GM19468 (cell line): ENCODE data around the gene GPR82.
"Not testable (repeated sequence)": the region's sequence is repeated elsewhere in the genome, so short reads cannot be mapped to it uniquely, and the experiment has no call there.

Experiments used
- ATAC-seq: cut with Tn5 transposase; IDR thresholded peaks from one replicate; pipeline ENCODE4 v1.9.1; 2021; ENCODE audit warnings: mild to moderate bottlenecking, moderate library complexity, moderate number of reproducible peaks; ENCODE audit not compliant: unreplicated experiment; ENCODE audit errors: extremely low read depth

The GPR82 gene, protein sequence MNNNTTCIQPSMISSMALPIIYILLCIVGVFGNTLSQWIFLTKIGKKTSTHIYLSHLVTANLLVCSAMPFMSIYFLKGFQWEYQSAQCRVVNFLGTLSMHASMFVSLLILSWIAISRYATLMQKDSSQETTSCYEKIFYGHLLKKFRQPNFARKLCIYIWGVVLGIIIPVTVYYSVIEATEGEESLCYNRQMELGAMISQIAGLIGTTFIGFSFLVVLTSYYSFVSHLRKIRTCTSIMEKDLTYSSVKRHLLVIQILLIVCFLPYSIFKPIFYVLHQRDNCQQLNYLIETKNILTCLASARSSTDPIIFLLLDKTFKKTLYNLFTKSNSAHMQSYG

DNA sequence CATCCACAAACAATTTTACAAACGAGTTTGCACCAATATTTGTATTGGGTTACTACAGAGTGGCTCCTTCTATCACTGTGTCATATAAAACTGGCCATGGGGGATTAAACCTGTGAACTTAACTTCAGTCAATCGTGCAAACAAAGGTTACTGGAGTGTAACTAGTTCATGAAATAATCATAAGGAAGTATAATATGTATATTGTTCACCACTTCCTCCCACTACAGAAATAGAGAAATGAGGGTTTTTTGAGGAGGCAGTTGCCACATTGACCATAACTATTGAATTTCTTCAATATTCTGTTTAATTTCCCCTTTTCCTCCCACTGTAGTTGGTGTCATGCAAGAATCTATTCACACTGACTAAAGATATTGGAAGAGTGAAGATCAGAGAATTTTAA, at the start of gene GPR82:
Gene GPR82 (plus strand): TSS at position 356 of the 400 bp plus-strand sequence. CDS start 2,846 bp downstream, outside the sequence.
- ATAC-seq = no peak

DNA sequence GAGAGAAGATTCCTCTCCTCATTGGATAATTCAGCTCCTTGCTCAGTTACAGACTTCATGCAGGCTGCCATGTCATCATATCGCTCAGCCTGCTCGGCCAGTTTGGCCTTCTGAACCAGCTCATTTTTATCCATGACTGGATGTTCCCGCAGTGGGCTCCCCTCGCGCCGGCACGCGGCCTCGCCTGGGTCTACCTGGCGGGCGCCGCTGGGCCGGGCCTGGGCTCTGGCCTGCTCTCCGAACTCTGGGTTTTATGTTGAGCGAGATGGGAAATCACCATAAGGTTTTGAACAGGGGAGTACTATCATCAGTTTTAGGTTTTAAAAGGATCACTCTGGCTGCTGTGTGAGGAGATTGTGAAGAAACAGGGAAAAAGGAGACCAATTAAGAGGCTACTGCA, 47.6 kb upstream of the GPR82 start:
- not testable (repeated sequence) for ATAC-seq

DNA sequence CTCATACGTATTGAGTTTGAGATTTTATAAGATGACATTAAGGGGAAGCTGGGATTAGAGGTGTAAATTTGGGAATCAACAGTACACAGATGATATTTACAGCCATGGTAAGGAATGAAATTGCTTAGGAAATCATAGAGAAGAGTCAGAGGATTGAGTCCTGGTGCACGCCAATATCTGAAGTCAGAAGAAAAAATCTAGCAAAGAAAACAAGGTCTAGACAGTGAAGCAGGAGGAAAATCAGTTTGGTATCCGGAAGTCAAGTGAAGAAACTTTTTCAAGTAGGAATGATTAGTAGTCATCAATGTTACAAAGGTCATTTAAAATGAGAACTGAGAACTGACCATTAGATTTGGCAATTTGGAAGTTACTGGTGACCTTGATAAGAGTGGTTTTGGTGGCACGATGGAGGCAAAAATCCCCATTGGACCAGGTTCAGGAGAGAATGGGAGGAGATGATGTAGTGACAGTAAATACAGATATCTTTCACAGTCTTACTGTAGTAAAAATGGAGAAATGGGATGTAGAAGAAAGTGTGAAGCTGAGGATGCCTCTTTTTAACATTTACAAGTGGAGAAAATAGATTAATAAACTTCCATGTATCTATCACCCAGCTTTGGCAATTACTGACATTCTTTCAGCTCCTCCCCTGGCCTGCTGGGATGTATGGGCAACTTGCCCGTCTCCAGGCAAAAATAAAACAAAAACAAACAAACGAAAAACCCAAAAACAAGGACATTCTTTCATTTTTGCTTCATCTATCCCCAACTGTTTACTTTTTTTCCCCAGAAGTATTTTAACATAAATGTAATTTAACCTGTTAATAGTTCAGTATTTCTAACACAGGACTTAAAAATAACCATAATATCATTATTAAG, 46.6 kb upstream of the GPR82 start:
- no peak for ATAC-seq

DNA sequence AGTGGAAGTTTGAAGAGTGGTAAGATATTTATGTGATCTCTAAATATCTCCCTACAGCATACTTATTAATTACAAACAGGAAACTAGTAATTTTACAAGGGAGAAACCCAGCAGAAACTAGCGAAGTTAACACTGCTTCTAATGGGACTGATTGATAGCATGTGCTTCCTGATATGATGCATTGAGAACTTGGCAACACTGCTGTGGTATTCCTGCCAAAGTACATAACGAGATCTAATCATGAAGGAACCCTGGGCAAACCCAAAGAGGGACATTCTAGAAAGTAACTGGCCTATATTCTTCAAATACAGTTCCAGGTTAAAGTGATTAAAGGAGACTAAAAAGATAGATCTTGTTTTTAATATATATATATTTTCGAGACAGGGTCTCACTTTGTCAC, 39.8 kb upstream of the GPR82 start:
- ATAC-seq = no peak

DNA sequence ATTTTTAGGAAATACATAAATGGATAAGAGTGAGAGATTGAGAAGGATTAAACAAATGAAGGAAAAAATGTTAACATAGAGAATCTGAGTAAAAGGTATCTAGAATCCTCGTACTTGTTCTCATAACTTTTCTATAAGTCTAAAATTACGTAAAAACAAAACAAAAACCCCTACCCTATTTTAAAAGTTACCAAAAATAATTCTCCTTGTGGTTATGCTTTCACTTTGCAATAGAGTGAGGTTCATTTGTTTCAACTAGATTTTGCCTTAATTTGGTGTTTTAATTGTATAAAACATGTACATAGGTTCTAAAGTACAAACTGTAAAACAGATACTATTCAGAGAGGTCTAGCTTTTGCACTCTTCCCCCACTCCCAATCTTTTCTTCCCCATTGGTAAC, 39.0 kb upstream of the GPR82 start:
- no peak for ATAC-seq

DNA sequence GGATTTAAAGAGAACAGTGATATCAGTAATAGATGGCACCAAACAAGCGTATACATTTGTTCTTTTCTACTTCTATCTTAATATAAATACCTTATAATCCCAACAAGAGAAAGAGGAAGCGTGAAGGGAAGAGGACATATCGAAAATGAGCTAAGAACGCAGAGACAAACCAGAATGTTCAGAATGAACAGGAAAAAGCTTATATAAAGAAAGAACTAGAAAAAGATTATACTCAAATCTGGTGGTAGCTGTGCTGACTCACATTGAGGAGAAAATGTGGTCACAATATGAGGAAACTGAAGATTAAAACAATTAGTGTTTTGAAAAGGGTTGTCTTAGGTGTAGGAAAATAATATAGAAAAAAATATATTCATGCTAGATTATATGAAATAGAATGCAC, 37.2 kb upstream of the GPR82 start:
- ATAC-seq = no peak

DNA sequence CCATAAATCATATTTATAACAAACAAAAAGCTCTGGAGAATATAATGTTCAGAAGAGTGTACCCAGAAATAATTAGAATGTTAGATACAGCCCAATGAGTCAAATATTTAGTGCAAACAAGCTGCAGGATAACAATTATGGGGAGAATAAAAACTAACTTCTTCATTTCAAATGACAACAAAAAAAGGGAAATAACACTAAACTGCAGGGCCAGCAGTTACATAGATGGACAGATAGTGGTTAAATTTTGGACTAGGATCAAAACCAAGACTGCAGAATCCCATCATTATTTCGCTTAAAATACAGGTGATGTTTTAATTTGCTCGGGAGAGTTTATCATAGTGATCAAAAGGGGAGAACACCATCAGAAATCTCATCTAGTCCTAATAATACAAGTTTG, 35.8 kb upstream of the GPR82 start:
- ATAC-seq = no peak

DNA sequence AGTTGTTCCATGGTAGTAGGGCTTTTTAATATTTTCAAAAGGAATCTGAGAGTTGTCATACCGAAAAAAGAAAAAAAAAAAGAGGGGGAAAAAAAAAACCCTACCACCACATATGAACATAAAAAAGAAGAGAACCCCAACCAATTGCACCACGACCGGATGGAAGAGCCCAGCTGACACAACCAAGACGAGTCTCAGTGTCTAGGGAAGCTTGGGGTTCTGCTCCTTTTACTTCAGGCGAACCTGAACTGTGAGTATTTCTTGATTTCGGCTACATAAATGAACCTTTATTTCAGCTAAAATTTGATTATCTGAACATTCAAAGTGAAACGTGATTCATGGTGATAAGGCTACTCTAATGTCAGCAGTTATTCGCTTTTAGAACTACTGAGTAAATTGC, 35.1 kb upstream of the GPR82 start, which contains the start of gene GPR34:
Gene GPR34 (plus strand): TSS at position 139 of the 400 bp plus-strand sequence. CDS start 6,661 bp downstream, outside the sequence.
- ATAC-seq = no peak

DNA sequence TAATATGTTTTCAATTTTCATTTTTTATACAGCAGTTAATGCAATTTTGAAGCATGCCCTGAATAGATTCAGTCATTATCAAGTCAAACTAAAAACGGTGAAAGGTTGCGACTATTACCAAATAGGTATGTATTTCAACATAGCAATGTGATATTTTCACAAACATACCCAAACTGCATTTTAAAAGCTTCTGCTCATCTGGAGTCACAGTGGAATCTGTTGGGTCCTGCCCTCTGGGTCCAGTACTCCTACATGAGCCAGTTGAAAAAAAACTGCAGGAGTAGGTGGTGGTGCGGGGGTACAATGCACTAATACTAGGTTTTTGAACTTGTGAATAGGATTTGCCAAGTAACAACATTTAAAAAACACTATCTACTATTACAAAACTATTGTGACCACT, 34.3 kb upstream of the GPR82 start:
- no peak for ATAC-seq

DNA sequence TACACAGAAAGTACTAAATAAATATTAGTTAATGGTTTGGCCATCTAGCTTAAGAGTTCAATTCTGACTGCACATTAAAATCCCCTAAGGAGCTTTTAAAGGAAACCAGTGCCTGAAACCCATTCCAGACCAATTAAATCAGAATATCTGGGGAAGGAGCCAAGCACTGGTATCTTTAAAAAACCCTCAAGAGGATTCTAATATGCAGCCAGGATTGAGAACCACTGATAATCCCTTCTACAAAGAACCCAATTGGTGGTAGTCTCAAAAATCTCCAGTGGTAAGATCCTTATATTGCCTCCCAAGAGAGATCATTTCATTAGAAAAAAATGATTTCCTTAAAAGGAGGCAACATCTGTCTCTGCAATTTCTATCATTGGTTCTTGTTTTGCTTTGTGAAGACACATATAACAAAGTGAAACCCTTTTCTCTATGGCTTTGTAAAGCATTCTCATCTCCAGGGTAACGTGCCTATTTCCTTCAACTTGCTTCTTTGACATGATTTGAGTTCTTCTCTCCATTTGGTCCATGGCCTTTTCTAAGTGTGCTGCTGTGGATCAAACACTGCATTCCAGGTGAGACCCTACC, 31.7 kb upstream of the GPR82 start:
- ATAC-seq = no peak

DNA sequence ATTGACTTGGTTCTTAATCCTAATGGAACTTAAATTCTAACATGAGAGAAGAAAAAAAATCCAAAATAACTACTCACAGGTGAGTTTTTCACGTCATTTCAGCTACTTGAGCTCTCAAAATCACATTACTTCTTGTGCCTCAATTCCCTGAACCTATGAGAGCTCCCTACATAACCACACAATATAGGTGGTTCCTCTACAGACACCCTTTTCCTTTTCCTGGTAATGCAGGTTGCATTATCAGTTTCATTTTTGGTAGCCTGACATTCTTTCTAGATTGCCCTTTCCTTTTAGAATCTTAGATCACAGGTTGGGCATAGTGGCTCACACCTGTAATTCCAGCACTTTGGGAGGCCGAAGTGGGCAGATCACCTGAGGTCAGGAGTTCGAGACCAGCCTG, 31.0 kb upstream of the GPR82 start:
- no peak for ATAC-seq

DNA sequence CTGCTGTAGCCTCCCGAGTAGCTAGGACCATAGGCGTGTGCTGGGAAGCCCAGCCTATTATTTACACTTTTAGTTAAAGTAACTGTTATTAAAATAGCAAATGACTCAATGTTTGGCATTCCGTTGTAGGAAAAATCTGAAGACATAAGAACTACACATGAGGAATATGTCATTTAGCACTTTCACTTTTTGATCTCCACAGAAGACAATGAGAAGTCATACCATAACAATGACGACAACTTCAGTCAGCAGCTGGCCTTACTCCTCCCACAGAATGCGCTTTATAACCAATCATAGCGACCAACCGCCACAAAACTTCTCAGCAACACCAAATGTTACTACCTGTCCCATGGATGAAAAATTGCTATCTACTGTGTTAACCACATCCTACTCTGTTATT, 28.6 kb upstream of the GPR82 start:
- ATAC-seq = no peak

DNA sequence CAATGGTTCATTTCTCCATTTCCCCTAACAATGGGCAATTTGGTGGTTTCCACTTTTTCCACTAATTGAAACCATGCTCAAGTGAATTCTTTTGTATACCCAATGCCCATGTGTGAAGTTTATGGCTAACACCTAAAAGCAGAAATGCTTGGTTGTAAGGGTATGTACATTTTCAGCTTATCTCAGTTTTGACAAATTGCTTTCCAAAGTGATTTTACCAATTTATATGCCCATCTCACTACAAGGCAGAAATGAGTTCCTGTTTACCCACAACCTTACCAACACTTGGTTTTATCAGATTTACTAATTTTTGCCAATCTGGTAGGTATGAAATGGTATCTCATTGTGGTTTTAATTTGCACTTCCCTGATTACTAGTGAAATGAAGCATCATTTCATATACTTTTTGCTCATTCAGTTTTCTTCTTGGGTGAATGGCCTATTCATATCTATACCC, 20.4 kb upstream of the GPR82 start:
- ATAC-seq = no peak

DNA sequence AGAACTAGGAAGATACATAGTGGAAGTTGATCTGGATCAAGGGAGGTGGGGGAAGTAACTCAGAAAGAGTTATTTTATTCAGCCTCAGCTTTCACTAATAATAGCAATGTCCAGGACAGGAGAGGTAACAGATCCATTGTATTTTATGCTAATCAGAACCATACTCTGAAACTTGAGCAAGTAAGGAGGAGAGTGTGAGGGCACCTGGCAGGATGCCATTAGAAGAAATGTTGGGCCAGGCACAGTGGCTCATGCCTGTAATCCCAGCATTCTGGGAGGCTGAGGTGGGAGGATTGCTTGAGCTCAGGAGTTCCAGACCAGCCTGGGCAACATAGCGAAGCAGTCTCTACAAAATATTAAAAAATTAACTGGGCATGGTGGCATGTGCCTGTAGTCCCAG, 18.9 kb upstream of the GPR82 start:
- no peak for ATAC-seq

DNA sequence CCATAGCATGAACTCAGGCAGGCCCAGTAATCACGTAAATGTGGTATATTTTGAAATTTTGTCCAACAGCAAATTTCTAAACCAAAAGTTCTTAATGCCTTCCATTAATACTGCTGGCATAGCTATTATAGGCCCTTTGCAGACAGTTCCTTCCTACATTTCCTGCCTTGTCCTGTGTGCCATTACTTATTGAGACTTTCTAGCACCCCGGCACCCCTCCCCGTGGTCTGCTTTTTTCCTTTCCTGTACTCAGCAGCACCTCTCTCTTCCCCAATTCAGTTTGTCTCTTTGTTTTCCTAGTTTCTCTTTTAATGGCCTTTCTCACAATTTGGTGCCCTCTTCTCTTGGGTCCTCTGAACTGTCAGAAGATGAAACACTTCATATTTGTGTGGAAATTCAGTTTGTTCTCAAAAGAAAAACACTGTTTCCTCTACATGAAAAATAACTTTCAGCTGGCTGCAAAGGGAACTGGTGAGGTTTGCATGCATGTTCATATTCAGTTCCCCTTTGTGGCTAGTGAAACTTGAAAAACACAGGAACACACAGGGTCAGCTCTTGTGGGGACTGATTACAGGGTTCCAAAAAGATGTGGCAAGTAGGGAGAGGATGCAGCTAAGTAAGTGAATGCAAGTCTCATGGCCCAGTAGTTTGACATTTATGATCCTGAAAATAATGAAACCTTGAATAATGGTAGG, 18.2 kb upstream of the GPR82 start:
- peak; percentile 67 for ATAC-seq

DNA sequence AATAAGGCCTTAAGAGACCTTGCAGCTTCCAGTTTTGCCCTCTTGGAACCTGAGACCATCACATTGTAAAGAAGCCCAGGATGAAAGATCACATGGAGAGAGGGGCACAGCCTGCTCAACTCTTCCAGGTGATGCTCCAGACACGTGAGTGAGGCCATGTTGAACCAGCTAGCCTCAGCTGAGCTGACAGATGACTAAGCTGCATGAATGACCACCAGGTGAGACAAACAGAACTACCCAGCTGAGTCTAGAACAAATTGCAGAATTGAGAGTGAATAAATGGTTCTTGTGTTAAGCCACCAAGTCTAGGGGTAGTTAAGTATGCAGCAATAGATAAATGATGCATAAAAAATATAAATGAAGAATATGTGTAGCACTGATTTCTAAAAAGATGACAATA, 16.8 kb upstream of the GPR82 start:
- ATAC-seq = no peak

DNA sequence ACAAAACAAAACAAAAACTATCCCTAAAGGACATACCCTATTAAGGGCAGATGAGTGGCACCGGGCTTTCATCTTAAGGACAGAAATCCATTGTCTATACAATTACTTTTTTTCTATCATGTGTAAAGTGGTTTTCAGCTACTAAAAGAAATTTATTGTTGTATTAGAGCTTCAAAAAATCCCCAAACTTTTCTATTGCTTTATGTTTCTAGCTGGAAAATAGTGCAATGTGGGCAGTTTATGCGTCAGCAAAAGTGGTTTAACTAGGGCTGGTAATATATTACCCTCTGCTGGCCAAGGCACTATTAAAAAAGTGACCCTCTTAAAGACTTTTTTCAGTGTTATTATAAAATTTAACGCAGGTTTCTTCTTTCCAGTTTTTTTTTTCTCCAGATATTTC, 15.5 kb upstream of the GPR82 start:
- ATAC-seq = no peak

DNA sequence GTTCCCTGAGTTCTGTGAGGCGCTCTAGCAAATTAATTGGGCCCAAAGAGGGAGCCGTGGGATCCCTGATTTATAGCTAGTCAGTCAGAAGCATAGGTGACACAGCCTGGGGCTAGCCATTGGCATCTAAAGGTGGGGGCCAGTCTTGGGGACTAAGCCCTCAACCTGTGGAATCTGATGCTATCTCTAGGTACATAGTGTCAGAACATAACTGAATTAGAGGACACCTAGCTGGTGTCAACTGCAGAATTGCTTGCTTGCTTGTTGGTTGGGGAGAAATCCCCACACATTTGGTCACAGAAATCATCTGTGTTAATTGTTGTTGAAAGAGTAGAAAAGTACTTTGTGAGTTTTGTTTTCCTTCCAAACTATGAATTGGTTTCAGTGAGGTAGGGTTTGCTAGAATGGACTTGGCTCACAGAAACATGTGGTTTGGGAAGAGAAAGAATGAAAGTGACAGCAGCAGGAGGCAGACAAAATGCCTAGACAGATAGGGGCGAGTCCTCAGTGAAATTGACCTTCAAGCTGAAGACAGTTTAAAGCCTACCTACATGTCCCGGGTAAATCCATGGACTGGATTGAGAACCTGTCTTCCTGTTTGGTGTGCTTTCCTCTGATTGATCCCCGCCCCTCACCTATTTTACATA, 12.8 kb upstream of the GPR82 start:
- no peak for ATAC-seq

DNA sequence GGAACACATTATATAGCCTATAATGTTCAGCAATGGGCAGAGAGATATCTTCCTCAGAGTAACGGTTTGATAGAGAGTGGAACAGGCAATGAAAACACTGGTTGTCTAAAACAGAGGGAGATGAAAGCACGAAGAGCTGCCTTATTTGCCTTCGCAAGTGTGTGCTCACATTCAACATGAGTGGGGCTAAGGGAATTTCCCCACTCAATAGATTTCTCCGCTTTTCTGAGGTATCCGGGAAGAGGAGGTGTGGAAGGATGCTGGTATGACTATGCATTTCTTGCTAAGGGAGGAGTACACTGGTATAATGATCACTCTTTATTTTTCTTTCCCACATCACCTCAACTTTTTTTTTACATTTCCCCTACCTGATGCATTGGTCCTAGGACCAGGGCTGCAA, 7.8 kb upstream of the GPR82 start:
- ATAC-seq = no peak
